ENCODE data around the gene SERPIND1. TPM values are rescaled to one million over a fixed set of nuclear protein-coding genes. Genes with fewer than 3 reads are reported as not detected.
"Not testable (repeated sequence)": the region's sequence is repeated elsewhere in the genome, so short reads cannot be mapped to it uniquely, and the experiment has no call there.

The SERPIND1 gene
- polyA plus RNA-seq, 4 donors: 0.04 to 0.16 TPM; not detected in 2

DNA sequence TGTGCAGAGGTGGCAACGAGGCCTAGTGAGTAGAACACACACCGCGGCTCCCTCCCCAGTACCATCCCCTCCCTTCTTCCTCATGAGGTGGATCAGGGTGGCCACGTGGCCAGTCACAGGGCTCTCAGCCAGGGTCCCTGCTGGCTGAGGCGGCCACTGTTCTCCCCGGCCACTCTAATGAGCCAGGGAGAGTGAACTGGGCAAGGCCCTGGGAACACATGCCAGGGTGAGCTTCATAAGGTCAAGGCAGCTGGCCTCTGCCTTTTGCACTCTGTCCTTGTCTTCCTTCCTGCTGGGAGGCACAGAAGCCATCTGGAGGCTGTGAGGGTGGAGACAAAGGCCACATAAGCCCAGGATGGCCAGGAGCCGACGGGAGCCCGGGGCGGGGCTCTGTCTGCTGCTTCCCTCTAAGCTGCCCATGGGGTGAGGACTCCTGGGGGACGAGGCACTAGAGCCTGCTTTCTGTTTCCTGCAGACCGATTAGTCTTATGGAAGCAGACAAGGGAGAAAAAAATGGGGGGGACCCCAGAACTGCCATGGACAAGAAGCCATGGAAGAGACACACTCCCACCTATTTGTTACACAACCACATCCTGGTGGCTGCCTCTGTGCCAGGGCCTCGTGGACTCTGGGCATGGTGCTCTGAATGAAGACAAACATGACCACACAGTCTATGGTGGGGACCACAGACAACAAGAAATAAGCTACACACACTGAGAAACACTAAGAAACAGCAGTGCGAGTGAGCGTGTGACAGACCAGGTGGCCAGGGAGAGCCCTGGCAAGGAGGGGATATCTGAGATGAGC is 38.4 kb upstream of the SERPIND1 start:
- H3K27ac ChIP-seq (ENCODE audit: low read depth in 1 of 3, low read length in 2 of 3); H3K9me3 ChIP-seq (ENCODE audit: control insufficient read depth in 2 of 2, insufficient read depth in 1 of 2, low read depth in 1 of 2, low read length in 1 of 2); DNase-seq; H3K4me1 ChIP-seq (ENCODE audit: control insufficient read depth in 3 of 3, insufficient read depth in 2 of 3, low read depth in 1 of 3, low read length in 2 of 3); H3K4me3 ChIP-seq (ENCODE audit: low read depth in 1 of 3, low read length in 3 of 3); H3K27me3 ChIP-seq (ENCODE audit: control insufficient read depth in 3 of 3, insufficient read depth in 3 of 3, low read length in 3 of 3); FAIRE-seq: not testable (repeated sequence)
- WGBS, 3 donors: 58 to 70% (median 69%) methylated on average over 9 of the region's 15 CpGs
- H3K36me3 ChIP-seq (ENCODE audit: control insufficient read depth in 3 of 3, insufficient read depth in 2 of 3, low read depth in 1 of 3, low read length in 3 of 3): peaks cover 0 to 31% (median 7%) of the 10 kb centered on the region in 3 donors

- WGBS, 3 donors: 97 to 100% (median 97%) methylated on average over 3 of the region's 3 CpGs
Measured at GRCh38 chr22:20736891-20737290, 37.0 kb upstream of the SERPIND1 start.

GRCh38 chr22:20738394-20739089 is 35.4 kb upstream of the SERPIND1 start:
- Histone ChIP-seq H3K27me3 (ENCODE audit: control insufficient read depth in 3 of 3, insufficient read depth in 3 of 3, low read length in 3 of 3) (no peaks in the 10 kb centered on the region), H3K27ac (ENCODE audit: low read depth in 1 of 3, low read length in 2 of 3) (no peak overlapping the region), H3K36me3 (ENCODE audit: control insufficient read depth in 3 of 3, insufficient read depth in 2 of 3, low read depth in 1 of 3, low read length in 3 of 3) (peaks cover 0 to 42% (median 15%) of the 10 kb centered on the region in 3 donors), H3K4me3 (ENCODE audit: low read depth in 1 of 3, low read length in 3 of 3) (no peak overlapping the region), H3K4me1 (ENCODE audit: control insufficient read depth in 3 of 3, insufficient read depth in 2 of 3, low read depth in 1 of 3, low read length in 2 of 3) (no peaks in the 10 kb centered on the region), H3K9me3 (ENCODE audit: control insufficient read depth in 2 of 2, insufficient read depth in 1 of 2, low read depth in 1 of 2, low read length in 1 of 2) (peaks cover 0 to 2% of the 10 kb centered on the region in 2 donors)
- 89 to 97% (median 93%) methylated on average over 10 to 12 of the region's 12 CpGs for WGBS, 3 donors
- no peak for DNase-seq
- FAIRE-seq: no peak

More at GRCh38 chr22:20736891-20737290, 37.0 kb upstream of the SERPIND1 start:
- not testable (repeated sequence) for H3K4me1 ChIP-seq (ENCODE audit: control insufficient read depth in 3 of 3, insufficient read depth in 2 of 3, low read depth in 1 of 3, low read length in 2 of 3); H3K27ac ChIP-seq (ENCODE audit: low read depth in 1 of 3, low read length in 2 of 3); H3K4me3 ChIP-seq (ENCODE audit: low read depth in 1 of 3, low read length in 3 of 3); DNase-seq; H3K27me3 ChIP-seq (ENCODE audit: control insufficient read depth in 3 of 3, insufficient read depth in 3 of 3, low read length in 3 of 3); FAIRE-seq; H3K9me3 ChIP-seq (ENCODE audit: control insufficient read depth in 2 of 2, insufficient read depth in 1 of 2, low read depth in 1 of 2, low read length in 1 of 2)
- H3K36me3 ChIP-seq (ENCODE audit: control insufficient read depth in 3 of 3, insufficient read depth in 2 of 3, low read depth in 1 of 3, low read length in 3 of 3): peaks cover 0 to 30% (median 12%) of the 10 kb centered on the region in 3 donors

DNA sequence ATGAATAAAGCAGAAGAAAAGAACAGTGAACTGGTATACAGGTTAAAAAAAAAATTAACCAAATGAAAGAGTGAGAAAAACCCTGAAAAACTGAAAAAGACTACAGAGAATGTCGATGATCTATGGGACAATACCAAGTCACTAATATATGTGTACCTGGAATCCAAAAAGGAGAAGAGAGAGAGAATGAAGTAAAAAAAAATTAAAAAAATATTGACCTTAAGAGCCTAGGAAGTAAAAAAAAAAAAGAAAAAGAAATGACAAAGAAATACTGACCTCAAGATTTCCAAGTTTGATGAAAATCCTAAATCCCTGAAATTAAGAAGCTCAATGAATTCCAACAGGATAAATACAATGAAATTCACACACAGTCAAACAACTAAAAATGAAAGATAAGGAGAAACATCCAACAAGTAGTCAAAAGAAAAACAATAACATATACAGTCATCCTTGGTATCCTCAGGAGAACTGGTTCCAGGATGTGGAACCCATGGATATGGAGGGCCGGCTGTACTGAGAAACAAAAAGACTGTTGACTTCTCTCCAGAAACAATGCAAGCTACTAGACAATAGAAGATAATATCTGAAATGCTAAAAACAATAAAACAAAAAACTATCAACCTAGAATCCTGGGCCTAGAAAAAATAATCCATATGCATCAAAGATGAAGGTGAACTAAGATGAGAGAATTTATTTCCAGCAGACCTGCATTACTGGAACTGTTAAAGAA is 33.5 kb upstream of the SERPIND1 start:
- Histone ChIP-seq H3K9me3 (ENCODE audit: control insufficient read depth in 2 of 2, insufficient read depth in 1 of 2, low read depth in 1 of 2, low read length in 1 of 2) (peaks cover 0 to 2% of the 10 kb centered on the region in 2 donors), H3K27me3 (ENCODE audit: control insufficient read depth in 3 of 3, insufficient read depth in 3 of 3, low read length in 3 of 3) (no peaks in the 10 kb centered on the region), H3K27ac (ENCODE audit: low read depth in 1 of 3, low read length in 2 of 3) (no peak overlapping the region), H3K4me3 (ENCODE audit: low read depth in 1 of 3, low read length in 3 of 3) (no peak overlapping the region), H3K36me3 (ENCODE audit: control insufficient read depth in 3 of 3, insufficient read depth in 2 of 3, low read depth in 1 of 3, low read length in 3 of 3) (peaks cover 3 to 54% (median 21%) of the 10 kb centered on the region in 3 donors), H3K4me1 (ENCODE audit: control insufficient read depth in 3 of 3, insufficient read depth in 2 of 3, low read depth in 1 of 3, low read length in 2 of 3) (no peaks in the 10 kb centered on the region)
- peak; percentile 5 for FAIRE-seq
- WGBS, 3 donors: 94 to 96% (median 95%) methylated on average over 2 of the region's 2 CpGs
- no peak for DNase-seq

DNA sequence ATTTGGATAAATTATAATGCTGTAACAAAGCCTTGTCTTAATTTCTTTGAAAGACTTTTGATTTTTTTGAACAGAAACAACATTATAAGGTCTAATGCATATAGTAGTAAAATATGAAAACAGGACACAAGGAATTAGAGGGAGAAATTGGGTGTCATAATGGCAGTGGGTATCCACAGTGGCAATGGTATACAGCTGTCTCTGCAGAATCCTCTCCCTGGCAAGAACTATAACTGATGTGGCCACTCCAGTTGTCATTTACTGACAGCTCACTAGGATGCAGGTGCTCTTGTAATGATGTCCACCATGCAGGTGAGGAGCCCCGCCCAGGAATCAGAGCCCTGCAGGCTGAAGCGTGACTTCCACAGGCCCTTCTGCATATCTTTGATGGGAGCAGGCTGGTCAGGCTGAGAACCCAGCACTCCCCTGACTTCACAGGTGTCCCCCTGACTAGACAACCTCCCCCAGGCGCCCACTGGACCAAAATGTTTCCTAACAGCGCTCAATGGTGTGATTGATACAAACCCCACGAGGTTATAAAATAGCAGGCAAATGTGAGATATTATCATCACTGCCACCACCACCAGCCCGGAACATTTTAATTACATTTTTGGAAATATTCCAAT is 32.8 kb upstream of the SERPIND1 start:
- Histone ChIP-seq H3K9me3 (ENCODE audit: control insufficient read depth in 2 of 2, insufficient read depth in 1 of 2, low read depth in 1 of 2, low read length in 1 of 2) (peaks cover 0 to 2% of the 10 kb centered on the region in 2 donors), H3K27me3 (ENCODE audit: control insufficient read depth in 3 of 3, insufficient read depth in 3 of 3, low read length in 3 of 3) (no peaks in the 10 kb centered on the region), H3K4me1 (ENCODE audit: control insufficient read depth in 3 of 3, insufficient read depth in 2 of 3, low read depth in 1 of 3, low read length in 2 of 3) (no peaks in the 10 kb centered on the region), H3K4me3 (ENCODE audit: low read depth in 1 of 3, low read length in 3 of 3) (no peak overlapping the region), H3K27ac (ENCODE audit: low read depth in 1 of 3, low read length in 2 of 3) (no peak overlapping the region), H3K36me3 (ENCODE audit: control insufficient read depth in 3 of 3, insufficient read depth in 2 of 3, low read depth in 1 of 3, low read length in 3 of 3) (peaks cover 3 to 57% (median 23%) of the 10 kb centered on the region in 3 donors)
- FAIRE-seq (no peak), DNase-seq (no peak)
- WGBS, 3 donors: 79 to 91% (median 88%) methylated on average over 6 of the region's 6 CpGs

DNA sequence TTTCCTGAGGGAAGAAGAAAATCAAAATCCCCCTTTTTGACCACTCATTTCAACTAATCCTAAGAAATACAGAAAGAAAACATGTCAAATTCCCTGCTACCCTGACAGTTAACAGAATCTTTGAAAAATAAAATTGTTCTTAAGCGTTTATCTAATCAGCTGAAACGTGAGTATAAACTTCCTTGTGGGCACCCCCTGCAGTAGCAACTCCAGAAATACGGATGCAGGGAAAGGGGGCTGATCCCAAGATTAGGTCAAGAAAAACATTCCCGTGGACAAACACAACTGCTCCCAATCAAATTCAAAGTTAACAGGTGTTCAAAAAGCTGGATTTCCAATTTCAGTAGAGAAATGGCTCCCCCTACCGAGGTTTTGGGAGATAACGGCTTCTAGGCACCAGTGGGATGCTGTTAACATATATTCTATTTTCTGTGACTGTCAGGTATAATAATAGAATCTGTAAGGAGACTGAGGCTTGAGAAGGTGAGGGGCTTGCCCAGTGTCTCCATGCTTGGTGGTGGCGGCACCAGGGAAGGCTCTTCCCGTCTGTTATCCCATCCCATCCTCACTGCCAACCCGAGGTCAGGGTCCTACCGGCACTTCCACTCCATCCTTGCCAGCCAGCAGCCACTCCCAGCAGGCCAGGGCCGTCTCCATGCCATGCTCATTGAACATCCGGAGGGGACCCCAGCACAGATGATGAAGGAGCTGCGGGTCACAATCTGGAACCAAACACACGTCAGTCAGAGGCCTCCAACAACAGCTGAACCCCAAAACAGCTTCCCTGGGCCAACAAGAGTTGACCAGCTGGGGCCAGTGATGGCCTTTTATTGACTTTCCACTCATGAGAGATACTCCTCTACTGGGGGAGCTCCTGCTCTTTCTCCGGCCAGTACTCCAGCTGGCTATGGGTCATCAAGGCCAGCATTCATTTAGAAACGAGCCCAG is 32.0 kb upstream of the SERPIND1 start:
- FAIRE-seq (no peak), DNase-seq (peak; percentile 41 to 58)
- 66 to 75% (median 72%) methylated on average over 16 of the region's 16 CpGs for WGBS, 3 donors
- H3K4me3 ChIP-seq (ENCODE audit: low read depth in 1 of 3, low read length in 3 of 3): no peak overlapping the region
- peaks cover 0 to 2% of the 10 kb centered on the region in 2 donors for H3K9me3 ChIP-seq (ENCODE audit: control insufficient read depth in 2 of 2, insufficient read depth in 1 of 2, low read depth in 1 of 2, low read length in 1 of 2)
- no peak overlapping the region for H3K27ac ChIP-seq (ENCODE audit: low read depth in 1 of 3, low read length in 2 of 3)
- no peaks in the 10 kb centered on the region for H3K27me3 ChIP-seq (ENCODE audit: control insufficient read depth in 3 of 3, insufficient read depth in 3 of 3, low read length in 3 of 3)
- H3K4me1 ChIP-seq (ENCODE audit: control insufficient read depth in 3 of 3, insufficient read depth in 2 of 3, low read depth in 1 of 3, low read length in 2 of 3): no peaks in the 10 kb centered on the region
- peaks cover 5 to 58% (median 26%) of the 10 kb centered on the region in 3 donors for H3K36me3 ChIP-seq (ENCODE audit: control insufficient read depth in 3 of 3, insufficient read depth in 2 of 3, low read depth in 1 of 3, low read length in 3 of 3)

DNA sequence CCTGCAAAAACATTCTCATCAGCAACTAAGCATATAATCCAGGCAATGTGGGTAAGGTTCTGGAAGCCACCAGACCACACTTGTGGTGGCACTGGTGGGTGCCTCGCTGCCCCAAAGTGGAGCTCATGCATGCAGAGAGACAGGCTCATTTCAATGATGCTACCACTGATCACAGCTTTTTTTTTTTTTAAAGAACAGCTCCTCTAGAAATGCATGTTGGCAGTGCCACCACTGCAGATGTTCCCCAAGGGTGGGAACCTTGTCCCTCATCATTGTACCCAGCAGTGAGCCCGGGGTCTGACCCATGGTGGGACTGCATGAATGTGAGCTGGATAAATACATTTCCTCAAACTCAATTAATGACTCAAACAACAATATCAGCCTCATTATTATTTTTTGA is 31.1 kb upstream of the SERPIND1 start:
- Histone ChIP-seq H3K4me1 (ENCODE audit: control insufficient read depth in 3 of 3, insufficient read depth in 2 of 3, low read depth in 1 of 3, low read length in 2 of 3) (no peaks in the 10 kb centered on the region), H3K9me3 (ENCODE audit: control insufficient read depth in 2 of 2, insufficient read depth in 1 of 2, low read depth in 1 of 2, low read length in 1 of 2) (peaks cover 0 to 2% of the 10 kb centered on the region in 2 donors), H3K27me3 (ENCODE audit: control insufficient read depth in 3 of 3, insufficient read depth in 3 of 3, low read length in 3 of 3) (no peaks in the 10 kb centered on the region), H3K36me3 (ENCODE audit: control insufficient read depth in 3 of 3, insufficient read depth in 2 of 3, low read depth in 1 of 3, low read length in 3 of 3) (peaks cover 5 to 64% (median 32%) of the 10 kb centered on the region in 3 donors), H3K4me3 (ENCODE audit: low read depth in 1 of 3, low read length in 3 of 3) (no peak overlapping the region), H3K27ac (ENCODE audit: low read depth in 1 of 3, low read length in 2 of 3) (no peak overlapping the region)
- FAIRE-seq: no peak
- WGBS, 3 donors: 41 to 63% (median 61%) methylated on average over 2 of the region's 2 CpGs
- DNase-seq: no peak
